GM23248 (cell line): ENCODE measurements around the gene UBFD1.

ENCODE experiments used
- EZH2 ChIP-seq: fragments of 200-600 bp; sonication (generic); IDR thresholded peaks from 2 replicates; pipeline ENCODE4 v1.6.1; 2018; ENCODE audit warnings: antibody characterized with exemption, mild to moderate bottlenecking; ENCODE audit not compliant: insufficient read depth, poor library complexity, severe bottlenecking
- EZH2phosphoT487 ChIP-seq: fragments of 200-600 bp; sonication (generic); IDR thresholded peaks from 2 replicates; pipeline ENCODE4 v1.6.1; 2018; ENCODE audit warnings: antibody characterized with exemption, moderate library complexity, mild to moderate bottlenecking, low read depth; ENCODE audit not compliant: insufficient read depth

DNA sequence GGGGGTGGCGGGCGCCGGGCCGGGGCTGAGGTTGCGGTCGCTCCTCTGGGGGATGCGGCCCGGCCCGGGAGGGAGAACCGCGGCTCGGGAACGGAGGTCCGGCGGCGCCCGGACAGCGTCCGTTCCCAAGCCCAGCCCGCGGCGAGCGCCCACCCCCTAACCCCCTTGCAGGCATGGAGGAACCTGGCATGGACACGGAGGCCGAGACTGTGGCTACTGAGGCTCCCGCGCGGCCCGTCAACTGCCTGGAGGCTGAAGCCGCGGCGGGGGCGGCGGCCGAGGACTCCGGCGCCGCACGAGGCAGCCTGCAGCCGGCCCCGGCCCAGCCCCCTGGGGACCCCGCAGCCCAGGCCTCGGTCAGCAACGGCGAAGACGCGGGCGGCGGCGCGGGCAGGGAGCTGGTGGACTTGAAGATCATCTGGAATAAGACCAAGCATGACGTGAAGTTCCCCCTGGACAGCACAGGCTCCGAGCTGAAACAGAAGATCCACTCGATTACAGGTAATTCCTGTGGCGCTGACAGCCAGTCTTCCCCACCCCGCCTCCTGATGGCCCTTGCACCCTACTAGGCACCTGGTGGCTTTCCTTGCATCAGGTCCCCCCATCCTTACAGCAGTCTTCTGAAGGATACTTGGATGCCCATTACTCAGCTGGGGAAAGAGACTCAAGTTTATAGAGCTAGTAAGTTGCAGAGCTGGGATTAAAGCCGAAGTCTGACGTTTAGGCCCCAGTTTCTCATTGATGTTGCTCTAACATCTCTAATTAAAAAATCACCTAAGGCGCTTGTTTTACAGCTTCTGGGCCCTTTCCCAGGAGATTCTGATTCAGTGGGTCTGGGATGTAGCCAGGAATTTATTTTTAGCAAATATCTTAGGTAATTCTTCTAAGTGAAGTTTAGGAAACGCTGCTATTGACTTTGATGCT is 514 bp downstream of the UBFD1 start:
- TF ChIP-seq EZH2, result no peak
- no peak for TF ChIP-seq EZH2phosphoT487
